GM12878 (cell line): ENCODE measurements around the gene HEXA. TPM values are rescaled to one million over a fixed set of nuclear protein-coding genes. Genes with fewer than 3 reads are reported as not detected.

ENCODE experiments used
- ATAC-seq: fragments of 200-7000 bp; cut with Tn5 transposase; 3 replicates; pipeline ENCODE4 v1.9.1; 2020; ENCODE audit warnings: mild to moderate bottlenecking, moderate library complexity
- BruUV-seq: library from RNA; stranded (reverse); fragments of 400-500 nt; replicated peaks from 2 replicates; lab custom pipeline; 2021; lab: Mats Ljungman, UMichigan
- CTCF ChIA-PET: fragments of 300-600 bp; sonication (Branson Sonifier 250); formaldehyde crosslinking; extraction: SDS; loops from one replicate; lab custom pipeline; 2021; ENCODE audit warnings: inconsistent platforms; lab: Yijun Ruan, JAX
- POLR2A ChIA-PET: fragments of 350-600 bp; formaldehyde crosslinking; extraction: SDS; loops from one replicate; lab custom pipeline; 2021; ENCODE audit warnings: inconsistent platforms; lab: Charles Lee
- RAD21 ChIA-PET: fragments of 300-600 bp; sonication (Branson Sonifier 250); formaldehyde crosslinking; loops from one replicate; lab custom pipeline; 2023; ENCODE audit warnings: antibody characterized with exemption; ENCODE audit not compliant: unreplicated experiment; lab: Charles Lee
- SMC1A ChIA-PET: fragments of 300-600 bp; sonication (Branson Sonifier 250); formaldehyde crosslinking; loops from one replicate; lab custom pipeline; 2023; ENCODE audit not compliant: unreplicated experiment, uncharacterized antibody; lab: Charles Lee
- DNase-seq: peaks from one replicate; pipeline ENCODE4 v3.0.0-alpha.2; 2011; ENCODE audit warnings: low read depth, low spot score
- FAIRE-seq: peaks from 3 replicates; lab custom pipeline; 2011; peaks lifted over from hg19 to GRCh38; lab: Jason Lieb, UNC
- H2AFZ ChIP-seq: 2 replicates; pipeline ENCODE4 v1.6.0; 2011; ENCODE audit warnings: low read depth, low read length, control low read depth; ENCODE audit not compliant: control insufficient read depth
- H3K27ac ChIP-seq: 2 replicates; pipeline ENCODE4 v1.5.1; 2011; ENCODE audit warnings: control low read depth; ENCODE audit not compliant: control insufficient read depth, insufficient read depth
- H3K27me3 ChIP-seq, 2 experiments: replicated peaks in 1 of 2; 2 replicates each; pipeline versions ENCODE4 v1.6.0 to v1.6.1; 2011; ENCODE audit warnings: low read length in 1 of 2; ENCODE audit not compliant: control insufficient read depth in 2 of 2, insufficient read depth in 2 of 2
- H3K36me3 ChIP-seq, 2 experiments: 2 replicates each; pipeline ENCODE4 v1.5.1; 2011; ENCODE audit warnings: low read length in 1 of 2; ENCODE audit not compliant: control insufficient read depth in 2 of 2, insufficient read depth in 2 of 2
- H3K4me1 ChIP-seq: 2 replicates; pipeline ENCODE4 v1.6.1; 2011; ENCODE audit warnings: mild to moderate bottlenecking, low read length, moderate library complexity, mixed read lengths; ENCODE audit not compliant: control insufficient read depth, insufficient read depth
- H3K4me2 ChIP-seq: 2 replicates; pipeline ENCODE4 v1.6.0; 2011; ENCODE audit warnings: control low read depth; ENCODE audit not compliant: control insufficient read depth, insufficient read depth
- H3K4me3 ChIP-seq: fragments of 200-600 bp; sonication (generic); 2 replicates; pipeline ENCODE4 v1.5.1; 2016
- H3K79me2 ChIP-seq: 2 replicates; pipeline ENCODE4 v1.6.0; 2011; ENCODE audit warnings: low read length; ENCODE audit not compliant: control insufficient read depth, insufficient read depth
- H3K9ac ChIP-seq: 2 replicates; pipeline ENCODE4 v1.8.0; 2011; ENCODE audit warnings: low read length, control low read depth, mixed read lengths; ENCODE audit not compliant: control insufficient read depth, insufficient read depth
- H3K9me3 ChIP-seq: replicated peaks from 3 replicates; pipeline ENCODE4 v1.5.1; 2011; ENCODE audit warnings: mild to moderate bottlenecking, low read length; ENCODE audit not compliant: control insufficient read depth, insufficient read depth
- H4K20me1 ChIP-seq: 2 replicates; pipeline ENCODE4 v1.6.0; 2011; ENCODE audit not compliant: control insufficient read depth, insufficient read depth
- CHD2 ChIP-seq: IDR thresholded peaks from 2 replicates; pipeline ENCODE4 v1.6.1; 2011; ENCODE audit warnings: low read depth, low read length, improper control_type of control experiment, borderline replicate concordance
- GATAD2B ChIP-seq: fragments of 450-650 bp; conservative IDR thresholded peaks from 2 replicates; pipeline ENCODE4 v1.6.1; 2017; ENCODE audit warnings: low read depth, mild to moderate bottlenecking, moderate library complexity
- IKZF1 ChIP-seq: fragments of 450-650 bp; conservative IDR thresholded peaks from 2 replicates; pipeline ENCODE4 v1.6.1; 2017; ENCODE audit warnings: antibody characterized with exemption, mild to moderate bottlenecking
- MAX ChIP-seq: IDR thresholded peaks from 2 replicates; pipeline ENCODE4 v1.6.1; 2012; ENCODE audit warnings: low read depth, low read length, improper control_type of control experiment
- POLR2AphosphoS2 ChIP-seq: IDR thresholded peaks from 2 replicates; pipeline ENCODE4 v1.6.1; 2011; ENCODE audit warnings: low read depth, mild to moderate bottlenecking, low read length, improper control_type of control experiment, moderate library complexity
- SUPT20H ChIP-seq: IDR thresholded peaks from 2 replicates; pipeline ENCODE4 v1.6.1; 2011; ENCODE audit warnings: low read depth, mild to moderate bottlenecking, low read length, moderate library complexity, borderline replicate concordance; ENCODE audit not compliant: control insufficient read depth
- WGBS: methylation state at CpG from one replicate; pipeline ENCODE4 v1.1.6; 2016; ENCODE audit warnings: low lambda C conversion rate; ENCODE audit not compliant: insufficient replicate concordance, insufficient coverage; ENCODE audit errors: missing lambda C conversion rate; 5-methylcytosine and 5-hydroxymethylcytosine counted together
- in situ Hi-C: fragments of 300-500 bp; cut with MboI; formaldehyde crosslinking; loops from 9 replicates; pipeline ENCODE4 v1.14.3; 2018; ENCODE audit warnings: mixed read lengths
- intact Hi-C: fragments of 100-400 bp; cut with micrococcal nuclease; formaldehyde crosslinking; loops from one replicate; pipeline ENCODE4 v1.14.2; 2022; ENCODE audit not compliant: unreplicated experiment
- polyA plus RNA-seq, 11 experiments: library from polyadenylated mRNA; depleted of rRNA in 4 of 11; unstranded in 6 of 11; stranded (reverse) in 5 of 11; fragments of >200 nt; fragmentation: Nextera tagmentation in 4 of 11; fragmentation: Illumina TruSeq in 1 of 11; extraction: Ambion mirVana in 4 of 11; extraction: Trizol in 1 of 11; gene quantifications; 1 replicate in 1 of 11; 2 replicates in 10 of 11; pipeline versions ENCODE4 v1.2.1 to v1.2.3, GENCODE V29; 2011 to 2016; ENCODE audit warnings: inconsistent platforms in 2 of 11, missing spikeins in 2 of 11, low read depth in 1 of 11
- total RNA-seq, 4 experiments: library from RNA; depleted of rRNA in 3 of 4; stranded (reverse); fragments of >200 nt in 3 of 4; fragmentation: Illumina TruSeq in 1 of 4; extraction: Trizol in 1 of 4; gene quantifications; 2 replicates each; pipeline versions ENCODE4 v1.2.1 to v1.2.3, GENCODE V29; 2013 to 2021

HEXA gene
- total and polyA plus RNA-seq, 10 of the 15 experiments (the other 5 are each of a cell fraction or from before 2014, with no cell fraction given): 24.5 to 151 (median 69.3) TPM

- Histone ChIP-seq H2AFZ (no peak overlapping the region), H3K36me3 (peaks cover 5% of the 10 kb centered on the region in 2 experiments; a peak in 2 of 4 replicates), H3K27ac (no peak overlapping the region), H3K4me2 (no peak overlapping the region), H3K79me2 (no peaks in the 10 kb centered on the region), H3K4me1 (no peaks in the 10 kb centered on the region), H3K9me3 (no peaks in the 10 kb centered on the region), H3K9ac (no peak overlapping the region), H3K4me3 (no peak overlapping the region), H3K27me3 (no peaks in the 10 kb centered on the region), H4K20me1 (no peaks in the 10 kb centered on the region)
- CTCF ChIA-PET: interaction anchor here (0.8 to 1.7 kb wide), 2 partner anchors 28 to 114 kb away, joined by 3 read pairs; no protein-coding TSS in a partner anchor
- intact Hi-C loops: no loop called here
- ATAC-seq (no peak), FAIRE-seq (no peak), DNase-seq (no peak)
- BruUV-seq: no TSS peak
- in situ Hi-C loops: no loop called here
- RAD21 ChIA-PET: no interaction called here
- 100% methylated on average over 1 of the region's 1 CpG for WGBS
- TF ChIP-seq GATAD2B (no peak), CHD2 (no peak), SUPT20H (no peak), POLR2AphosphoS2 (no peak), MAX (no peak)
- POLR2A ChIA-PET: no interaction called here
- SMC1A ChIA-PET: interaction anchor here (2.1 kb wide), 1 partner anchor 13 kb away, joined by 5 read pairs; no protein-coding TSS in a partner anchor
Observed at GRCh38 chr15:72340366-72340765, 35.4 kb downstream of the HEXA start.

GRCh38 chr15:72339777-72340177, 36.0 kb downstream of the HEXA start:
- CTCF ChIA-PET: interaction anchor here (0.8 to 1.7 kb wide), 2 partner anchors 27 to 113 kb away, joined by 3 read pairs; no protein-coding TSS in a partner anchor

More at GRCh38 chr15:72339777-72340177, 36.0 kb downstream of the HEXA start:
- DNase-seq (no peak), ATAC-seq (no peak), FAIRE-seq (no peak)
- H3K4me2 ChIP-seq: no peak overlapping the region
- H3K36me3 ChIP-seq: peaks cover 5% of the 10 kb centered on the region in 2 experiments; a peak in 2 of 4 replicates
- H3K27ac ChIP-seq: no peak overlapping the region
- H4K20me1 ChIP-seq: no peaks in the 10 kb centered on the region
- WGBS: 69% methylated on average over 3 of the region's 3 CpGs
- H3K4me3 ChIP-seq: no peak overlapping the region
- H3K79me2 ChIP-seq: no peaks in the 10 kb centered on the region
- no peak overlapping the region for H2AFZ ChIP-seq
- in situ Hi-C loops (no loop called here), intact Hi-C loops (no loop called here)
- no peaks in the 10 kb centered on the region for H3K9me3 ChIP-seq
- ChIA-PET RAD21 (no interaction called here), SMC1A (interaction anchor here (0.7 to 2.1 kb wide), 2 partner anchors 13 to 37 kb away, joined by 3 to 5 read pairs; no protein-coding TSS in a partner anchor), POLR2A (interaction anchor here (0.7 kb wide), 1 partner anchor 26 kb away, joined by 4 read pairs; no protein-coding TSS in a partner anchor)
- BruUV-seq: no TSS peak
- no peaks in the 10 kb centered on the region for H3K27me3 ChIP-seq
- H3K9ac ChIP-seq: no peak overlapping the region
- TF ChIP-seq IKZF1: no peak
- H3K4me1 ChIP-seq: no peaks in the 10 kb centered on the region
